ENCODE data around the gene ZDHHC1.

The ZDHHC1 gene

DNA sequence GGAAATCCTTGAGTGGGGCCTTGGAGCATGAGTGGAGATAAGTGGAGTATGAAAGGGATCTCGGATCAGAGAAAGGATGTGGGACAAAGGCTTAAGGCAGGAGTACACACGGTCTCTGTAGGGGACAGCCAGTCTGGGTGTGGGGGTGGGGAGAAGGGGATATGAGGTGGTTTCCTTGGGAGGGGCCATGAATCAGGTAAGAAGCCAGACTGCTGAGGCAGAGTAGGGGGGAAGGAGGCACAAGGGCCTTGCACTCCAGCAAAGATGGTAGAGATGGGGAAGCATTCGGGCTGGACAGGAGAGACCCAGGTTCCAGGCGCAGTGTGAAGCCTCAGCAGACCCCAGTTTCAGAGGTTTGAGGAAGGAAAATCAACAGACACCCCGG is 16.2 kb upstream of the ZDHHC1 start:
- no peak overlapping the region for H3K27ac ChIP-seq
- peaks cover 3% of the 10 kb centered on the region for H3K4me1 ChIP-seq (ENCODE audit: low read depth, poor library complexity, severe bottlenecking)
- no peaks in the 10 kb centered on the region for H3K79me2 ChIP-seq (ENCODE audit: insufficient read depth, low read depth)
- H4K20me1 ChIP-seq (ENCODE audit: insufficient read depth) = no peaks in the 10 kb centered on the region
- H3K9ac ChIP-seq = no peak overlapping the region
- H3K36me3 ChIP-seq (ENCODE audit: insufficient read depth) = no peaks in the 10 kb centered on the region
- H3K27me3 ChIP-seq (ENCODE audit: insufficient read depth, low read depth) = peaks cover 22% of the 10 kb centered on the region
- no peak overlapping the region for H3K4me3 ChIP-seq (IDR thresholded peaks at IDR 0.05; ENCODE audit: insufficient read depth, low read depth, low read length)
- H2AFZ ChIP-seq (ENCODE audit: low read depth) = no peak overlapping the region
- TF ChIP-seq, protein P1, sequence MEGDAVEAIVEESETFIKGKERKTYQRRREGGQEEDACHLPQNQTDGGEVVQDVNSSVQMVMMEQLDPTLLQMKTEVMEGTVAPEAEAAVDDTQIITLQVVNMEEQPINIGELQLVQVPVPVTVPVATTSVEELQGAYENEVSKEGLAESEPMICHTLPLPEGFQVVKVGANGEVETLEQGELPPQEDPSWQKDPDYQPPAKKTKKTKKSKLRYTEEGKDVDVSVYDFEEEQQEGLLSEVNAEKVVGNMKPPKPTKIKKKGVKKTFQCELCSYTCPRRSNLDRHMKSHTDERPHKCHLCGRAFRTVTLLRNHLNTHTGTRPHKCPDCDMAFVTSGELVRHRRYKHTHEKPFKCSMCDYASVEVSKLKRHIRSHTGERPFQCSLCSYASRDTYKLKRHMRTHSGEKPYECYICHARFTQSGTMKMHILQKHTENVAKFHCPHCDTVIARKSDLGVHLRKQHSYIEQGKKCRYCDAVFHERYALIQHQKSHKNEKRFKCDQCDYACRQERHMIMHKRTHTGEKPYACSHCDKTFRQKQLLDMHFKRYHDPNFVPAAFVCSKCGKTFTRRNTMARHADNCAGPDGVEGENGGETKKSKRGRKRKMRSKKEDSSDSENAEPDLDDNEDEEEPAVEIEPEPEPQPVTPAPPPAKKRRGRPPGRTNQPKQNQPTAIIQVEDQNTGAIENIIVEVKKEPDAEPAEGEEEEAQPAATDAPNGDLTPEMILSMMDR (conservative IDR thresholded peaks at IDR 0.05; ENCODE audit: low read depth, low read length) = no peak
- no peak overlapping the region for H3K4me2 ChIP-seq

DNA sequence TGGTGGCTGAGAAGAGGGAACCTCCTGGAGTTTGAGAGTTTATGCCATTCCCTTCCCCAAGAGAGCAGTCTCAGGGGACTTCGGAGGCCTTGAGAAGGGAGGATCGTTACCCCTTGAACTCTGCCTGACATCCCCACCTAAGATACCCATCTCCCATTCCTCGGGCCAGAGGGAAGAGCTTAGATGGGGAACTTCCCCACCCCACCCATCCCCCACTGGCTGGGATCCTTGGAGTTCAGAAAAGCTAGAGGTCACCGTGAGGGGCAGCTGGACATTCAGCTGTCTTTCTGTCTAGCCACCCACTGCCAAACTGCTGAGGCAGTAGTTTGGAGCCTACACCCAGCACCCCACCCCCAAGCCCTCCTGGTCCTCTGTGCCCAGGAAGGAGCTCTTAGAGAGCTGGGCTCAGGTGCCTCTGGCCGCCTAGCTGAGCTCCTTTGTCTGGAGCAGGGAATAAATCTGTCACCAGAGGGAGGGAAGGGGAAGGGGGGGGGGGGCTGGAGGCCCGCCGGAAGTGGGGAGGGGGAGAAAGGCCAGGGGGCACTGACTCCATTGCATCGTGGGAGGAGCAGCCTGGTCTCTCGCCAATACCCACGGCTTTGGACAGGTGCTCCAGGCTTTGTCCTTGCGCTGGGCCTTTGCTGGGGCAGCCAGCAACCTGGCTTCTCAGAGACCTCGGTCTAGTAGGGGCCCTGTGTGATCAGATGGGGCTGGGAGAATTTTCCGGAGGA is 15.7 kb upstream of the ZDHHC1 start:
- H3K36me3 ChIP-seq (ENCODE audit: insufficient read depth) = no peaks in the 10 kb centered on the region
- H4K20me1 ChIP-seq (ENCODE audit: insufficient read depth) = no peaks in the 10 kb centered on the region
- H3K4me3 ChIP-seq (IDR thresholded peaks at IDR 0.05; ENCODE audit: insufficient read depth, low read depth, low read length) = no peak overlapping the region
- H3K27me3 ChIP-seq (ENCODE audit: insufficient read depth, low read depth) = peaks cover 22% of the 10 kb centered on the region
- peak overlapping the region; percentile 46 for H3K4me2 ChIP-seq
- no peak overlapping the region for H3K9ac ChIP-seq
- TF ChIP-seq, protein P1 (conservative IDR thresholded peaks at IDR 0.05; ENCODE audit: low read depth, low read length) = no peak
- no peaks in the 10 kb centered on the region for H3K4me1 ChIP-seq (ENCODE audit: low read depth, poor library complexity, severe bottlenecking)
- H3K79me2 ChIP-seq (ENCODE audit: insufficient read depth, low read depth) = no peaks in the 10 kb centered on the region
- peak overlapping the region; percentile 49; the same call in 1 of the 2 replicates for H2AFZ ChIP-seq (ENCODE audit: low read depth)
- H3K27ac ChIP-seq = no peak overlapping the region

DNA sequence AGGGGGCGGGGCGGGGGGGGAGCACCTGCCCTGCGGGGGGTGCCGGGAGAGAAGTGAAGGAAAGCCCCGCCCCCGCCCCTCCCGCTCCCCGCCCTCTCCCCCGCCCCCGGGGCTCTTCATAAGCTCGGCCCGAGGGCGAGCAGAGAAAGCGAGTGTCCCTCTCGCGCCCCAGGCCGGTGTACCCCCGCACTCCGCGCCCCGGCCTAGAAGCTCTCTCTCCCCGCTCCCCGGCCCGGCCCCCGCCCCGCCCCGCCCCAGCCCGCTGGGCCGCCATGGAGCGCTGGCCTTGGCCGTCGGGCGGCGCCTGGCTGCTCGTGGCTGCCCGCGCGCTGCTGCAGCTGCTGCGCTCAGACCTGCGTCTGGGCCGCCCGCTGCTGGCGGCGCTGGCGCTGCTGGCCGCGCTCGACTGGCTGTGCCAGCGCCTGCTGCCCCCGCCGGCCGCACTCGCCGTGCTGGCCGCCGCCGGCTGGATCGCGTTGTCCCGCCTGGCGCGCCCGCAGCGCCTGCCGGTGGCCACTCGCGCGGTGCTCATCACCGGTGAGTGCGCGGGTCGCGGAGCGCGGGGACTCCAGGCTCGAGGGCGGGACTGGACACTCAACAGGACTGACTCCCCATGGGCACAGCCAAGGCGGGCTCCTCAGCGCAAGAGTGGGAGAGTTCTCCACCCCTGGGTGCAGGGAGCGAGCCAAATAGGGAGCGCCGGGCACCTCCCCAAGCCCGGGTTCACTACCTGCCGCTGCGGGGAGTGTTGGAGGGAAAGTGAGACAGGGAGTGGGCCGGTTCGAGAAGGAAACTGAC is 14.9 kb upstream of the ZDHHC1 start, which contains the start of gene HSD11B2:
TSS of gene HSD11B2 (plus strand) at position 145 of the 798 bp plus-strand sequence. CDS start at position 273, 128 bp downstream.
- H3K36me3 ChIP-seq (ENCODE audit: insufficient read depth) = no peaks in the 10 kb centered on the region
- peak within 1 kb of the TSS; percentile 46 for H3K4me2 ChIP-seq
- H4K20me1 ChIP-seq (ENCODE audit: insufficient read depth) = no peaks in the 10 kb centered on the region
- TF ChIP-seq, protein P1 (conservative IDR thresholded peaks at IDR 0.05; ENCODE audit: low read depth, low read length) = no peak
- no peak within 1 kb of the TSS for H3K27ac ChIP-seq
- H3K4me3 ChIP-seq (IDR thresholded peaks at IDR 0.05; ENCODE audit: insufficient read depth, low read depth, low read length) = no peak within 1 kb of the TSS
- H3K27me3 ChIP-seq (ENCODE audit: insufficient read depth, low read depth) = peaks cover 22% of the 10 kb centered on the region
- no peaks in the 10 kb centered on the region for H3K4me1 ChIP-seq (ENCODE audit: low read depth, poor library complexity, severe bottlenecking)
- no peak within 1 kb of the TSS; the same call in 1 of the 2 replicates for H3K9ac ChIP-seq
- no peaks in the 10 kb centered on the region for H3K79me2 ChIP-seq (ENCODE audit: insufficient read depth, low read depth)
- peak within 1 kb of the TSS; percentile 52 for H2AFZ ChIP-seq (ENCODE audit: low read depth)

DNA sequence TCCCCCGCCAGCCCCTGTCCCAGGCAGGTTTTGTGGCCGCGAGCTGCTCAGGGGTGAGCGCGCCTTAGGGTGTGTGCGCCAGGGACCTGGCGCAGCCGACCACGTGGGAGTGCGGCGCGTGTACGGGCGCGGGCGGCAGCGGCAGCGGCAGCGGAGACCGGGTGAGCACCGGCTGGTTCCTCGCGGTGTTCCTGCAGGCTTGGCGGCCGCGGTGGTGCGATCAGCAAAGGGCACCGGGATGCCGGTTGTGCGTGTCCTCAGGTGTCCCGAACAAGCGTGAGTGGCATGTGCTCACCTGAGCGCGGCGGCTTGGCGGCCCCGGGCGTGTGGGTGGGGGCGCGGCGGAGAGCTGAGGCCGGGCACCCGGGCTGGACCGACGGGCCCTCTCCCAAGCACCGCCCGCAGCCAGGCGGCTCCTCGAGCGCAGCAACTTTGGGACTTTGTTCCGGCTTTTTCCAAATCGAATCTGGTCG is 14.3 kb upstream of the ZDHHC1 start:
- peak overlapping the region; percentile 33; the same call in 1 of the 2 replicates for H3K4me2 ChIP-seq
- H3K79me2 ChIP-seq (ENCODE audit: insufficient read depth, low read depth) = no peaks in the 10 kb centered on the region
- H3K36me3 ChIP-seq (ENCODE audit: insufficient read depth) = no peaks in the 10 kb centered on the region
- H2AFZ ChIP-seq (ENCODE audit: low read depth) = peak overlapping the region; percentile 52; the same call in 1 of the 2 replicates
- H3K4me3 ChIP-seq (IDR thresholded peaks at IDR 0.05; ENCODE audit: insufficient read depth, low read depth, low read length) = no peak overlapping the region
- peaks cover 22% of the 10 kb centered on the region for H3K27me3 ChIP-seq (ENCODE audit: insufficient read depth, low read depth)
- no peak overlapping the region for H3K27ac ChIP-seq
- no peaks in the 10 kb centered on the region for H4K20me1 ChIP-seq (ENCODE audit: insufficient read depth)
- H3K4me1 ChIP-seq (ENCODE audit: low read depth, poor library complexity, severe bottlenecking) = no peaks in the 10 kb centered on the region
- TF ChIP-seq, protein P1 (conservative IDR thresholded peaks at IDR 0.05; ENCODE audit: low read depth, low read length) = no peak
- H3K9ac ChIP-seq = no peak overlapping the region; the same call in 1 of the 2 replicates
